Fibroblast of pulmonary artery (primary cell): ENCODE results near the gene SLC6A3.

Source experiments
- DNase-seq: peaks from one replicate; pipeline ENCODE4 v3.0.0-alpha.2; 2010; ENCODE audit warnings: low read depth
- H3K4me3 ChIP-seq: replicated peaks from 2 replicates; pipeline ENCODE4 v1.5.1; 2011; ENCODE audit warnings: low read depth, mild to moderate bottlenecking, control low read depth, low read length, moderate library complexity
- CTCF ChIP-seq: IDR thresholded peaks from 2 replicates; pipeline ENCODE4 v1.5.1; 2011; ENCODE audit warnings: mild to moderate bottlenecking, control low read depth, low read length, inconsistent platforms; ENCODE audit errors: missing control alignments

SLC6A3 gene

GRCh38 chr5:1435369-1435768, 9.9 kb downstream of the SLC6A3 start:
- no peak overlapping the region for H3K4me3 ChIP-seq
- no peak for DNase-seq
- TF ChIP-seq CTCF, result no peak

- no peak for DNase-seq
- H3K4me3 ChIP-seq, result no peak overlapping the region
- no peak for TF ChIP-seq CTCF
These were observed 12.9 kb downstream of the SLC6A3 start for GRCh38 chr5:1432296-1432695.

GRCh38 chr5:1431896-1432295, 13.3 kb downstream of the SLC6A3 start:
- DNase-seq, result no peak
- no peak for TF ChIP-seq CTCF
- H3K4me3 ChIP-seq, result no peak overlapping the region

- TF ChIP-seq CTCF, result no peak
- DNase-seq, result no peak
- H3K4me3 ChIP-seq, result no peak overlapping the region
These were observed 14.0 kb downstream of the SLC6A3 start for GRCh38 chr5:1431021-1431811.

- DNase-seq, result no peak
- H3K4me3 ChIP-seq, result no peak overlapping the region
- TF ChIP-seq CTCF, result no peak
These were observed 15.0 kb downstream of the SLC6A3 start for GRCh38 chr5:1430121-1430795.

- no peak for TF ChIP-seq CTCF
- DNase-seq, result no peak
- no peak overlapping the region for H3K4me3 ChIP-seq
These were observed 15.7 kb downstream of the SLC6A3 start for GRCh38 chr5:1429496-1429895.

GRCh38 chr5:1429066-1429465, 16.2 kb downstream of the SLC6A3 start:
- no peak overlapping the region for H3K4me3 ChIP-seq
- TF ChIP-seq CTCF, result no peak

More at GRCh38 chr5:1429066-1429465, 16.2 kb downstream of the SLC6A3 start:
- DNase-seq, result no peak
